ENCODE measurements around the gene PAX3. TPM values are rescaled to one million over a fixed set of nuclear protein-coding genes. Genes with fewer than 3 reads are reported as not detected.

PAX3 gene
- total and polyA plus RNA-seq, 2 of the 13 experiments (the other 11 are each of a cell fraction or from before 2014, with no cell fraction given) = 0.07 TPM; not detected in 1

GRCh38 chr2:222319586-222320435, 21.0 kb upstream of the PAX3 start (continued):
- TF ChIP-seq, protein P1, sequence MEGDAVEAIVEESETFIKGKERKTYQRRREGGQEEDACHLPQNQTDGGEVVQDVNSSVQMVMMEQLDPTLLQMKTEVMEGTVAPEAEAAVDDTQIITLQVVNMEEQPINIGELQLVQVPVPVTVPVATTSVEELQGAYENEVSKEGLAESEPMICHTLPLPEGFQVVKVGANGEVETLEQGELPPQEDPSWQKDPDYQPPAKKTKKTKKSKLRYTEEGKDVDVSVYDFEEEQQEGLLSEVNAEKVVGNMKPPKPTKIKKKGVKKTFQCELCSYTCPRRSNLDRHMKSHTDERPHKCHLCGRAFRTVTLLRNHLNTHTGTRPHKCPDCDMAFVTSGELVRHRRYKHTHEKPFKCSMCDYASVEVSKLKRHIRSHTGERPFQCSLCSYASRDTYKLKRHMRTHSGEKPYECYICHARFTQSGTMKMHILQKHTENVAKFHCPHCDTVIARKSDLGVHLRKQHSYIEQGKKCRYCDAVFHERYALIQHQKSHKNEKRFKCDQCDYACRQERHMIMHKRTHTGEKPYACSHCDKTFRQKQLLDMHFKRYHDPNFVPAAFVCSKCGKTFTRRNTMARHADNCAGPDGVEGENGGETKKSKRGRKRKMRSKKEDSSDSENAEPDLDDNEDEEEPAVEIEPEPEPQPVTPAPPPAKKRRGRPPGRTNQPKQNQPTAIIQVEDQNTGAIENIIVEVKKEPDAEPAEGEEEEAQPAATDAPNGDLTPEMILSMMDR (CRISPR knock-in tag; IDR thresholded peaks at IDR 0.05) = 0 out of 2 replicates have a peak, but pooled peaks have one; percentile 10
- no peak for TF ChIP-seq ATF6 (CRISPR knock-in tag; conservative IDR thresholded peaks at IDR 0.05)
- no peak for TF ChIP-seq SAP130 (CRISPR knock-in tag; IDR thresholded peaks at IDR 0.05; ENCODE audit: low read depth)
- no peak for TF ChIP-seq FOSL2 (CRISPR knock-in tag; IDR thresholded peaks at IDR 0.05)
- peak; percentile 30; the same call in 1 of the 2 replicates for TF ChIP-seq ZFY (CRISPR knock-in tag; IDR thresholded peaks at IDR 0.05)
- TF ChIP-seq POGZ (CRISPR knock-in tag; IDR thresholded peaks at IDR 0.05) = no peak
- TF ChIP-seq, protein P2, sequence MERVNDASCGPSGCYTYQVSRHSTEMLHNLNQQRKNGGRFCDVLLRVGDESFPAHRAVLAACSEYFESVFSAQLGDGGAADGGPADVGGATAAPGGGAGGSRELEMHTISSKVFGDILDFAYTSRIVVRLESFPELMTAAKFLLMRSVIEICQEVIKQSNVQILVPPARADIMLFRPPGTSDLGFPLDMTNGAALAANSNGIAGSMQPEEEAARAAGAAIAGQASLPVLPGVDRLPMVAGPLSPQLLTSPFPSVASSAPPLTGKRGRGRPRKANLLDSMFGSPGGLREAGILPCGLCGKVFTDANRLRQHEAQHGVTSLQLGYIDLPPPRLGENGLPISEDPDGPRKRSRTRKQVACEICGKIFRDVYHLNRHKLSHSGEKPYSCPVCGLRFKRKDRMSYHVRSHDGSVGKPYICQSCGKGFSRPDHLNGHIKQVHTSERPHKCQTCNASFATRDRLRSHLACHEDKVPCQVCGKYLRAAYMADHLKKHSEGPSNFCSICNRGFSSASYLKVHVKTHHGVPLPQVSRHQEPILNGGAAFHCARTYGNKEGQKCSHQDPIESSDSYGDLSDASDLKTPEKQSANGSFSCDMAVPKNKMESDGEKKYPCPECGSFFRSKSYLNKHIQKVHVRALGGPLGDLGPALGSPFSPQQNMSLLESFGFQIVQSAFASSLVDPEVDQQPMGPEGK (CRISPR knock-in tag; IDR thresholded peaks at IDR 0.05) = peak; percentile 73; the same call in 1 of the 2 replicates
- TF ChIP-seq RELA (CRISPR knock-in tag; IDR thresholded peaks at IDR 0.05) = no peak
- TF ChIP-seq FOXP1 (IDR thresholded peaks at IDR 0.05) = no peak
- TF ChIP-seq FOXP1 (CRISPR knock-in tag; IDR thresholded peaks at IDR 0.05) = no peak
- no peak for TF ChIP-seq ZNF652 (CRISPR knock-in tag; IDR thresholded peaks at IDR 0.05; ENCODE audit: borderline replicate concordance, low read depth)
- TF ChIP-seq, protein P3, sequence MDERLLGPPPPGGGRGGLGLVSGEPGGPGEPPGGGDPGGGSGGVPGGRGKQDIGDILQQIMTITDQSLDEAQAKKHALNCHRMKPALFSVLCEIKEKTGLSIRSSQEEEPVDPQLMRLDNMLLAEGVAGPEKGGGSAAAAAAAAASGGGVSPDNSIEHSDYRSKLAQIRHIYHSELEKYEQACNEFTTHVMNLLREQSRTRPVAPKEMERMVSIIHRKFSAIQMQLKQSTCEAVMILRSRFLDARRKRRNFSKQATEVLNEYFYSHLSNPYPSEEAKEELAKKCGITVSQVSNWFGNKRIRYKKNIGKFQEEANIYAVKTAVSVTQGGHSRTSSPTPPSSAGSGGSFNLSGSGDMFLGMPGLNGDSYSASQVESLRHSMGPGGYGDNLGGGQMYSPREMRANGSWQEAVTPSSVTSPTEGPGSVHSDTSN (CRISPR knock-in tag; IDR thresholded peaks at IDR 0.05) = no peak
- no peak for TF ChIP-seq GABPA (IDR thresholded peaks at IDR 0.05; ENCODE audit: low read depth, low read length)
- no peak for TF ChIP-seq GABPA (CRISPR knock-in tag; IDR thresholded peaks at IDR 0.05; ENCODE audit: low read depth)
- no peak for TF ChIP-seq DNMT1 (CRISPR knock-in tag; IDR thresholded peaks at IDR 0.05)
- TF ChIP-seq ZNF777 (CRISPR knock-in tag; IDR thresholded peaks at IDR 0.05) = peak; percentile 64; the same call in 1 of the 2 replicates
- no peak for TF ChIP-seq KAT7 (CRISPR knock-in tag; IDR thresholded peaks at IDR 0.05; ENCODE audit: borderline replicate concordance)
- TF ChIP-seq MZF1 (CRISPR knock-in tag; IDR thresholded peaks at IDR 0.05; ENCODE audit: borderline replicate concordance) = no peak
- TF ChIP-seq ZNF567 (CRISPR knock-in tag; IDR thresholded peaks at IDR 0.05; ENCODE audit: borderline replicate concordance) = no peak
- peak; percentile 20; the same call in 1 of the 2 replicates for TF ChIP-seq MEIS2 (CRISPR knock-in tag; IDR thresholded peaks at IDR 0.05)
- no peak for TF ChIP-seq ZNF552 (CRISPR knock-in tag; IDR thresholded peaks at IDR 0.05; ENCODE audit: borderline replicate concordance)
- TF ChIP-seq MEF2D (CRISPR knock-in tag; IDR thresholded peaks at IDR 0.05) = no peak
- TF ChIP-seq ZNF432 (CRISPR knock-in tag; IDR thresholded peaks at IDR 0.05; ENCODE audit: borderline replicate concordance) = no peak
- no peak for TF ChIP-seq KLF12 (CRISPR knock-in tag; IDR thresholded peaks at IDR 0.05; ENCODE audit: borderline replicate concordance)
